Measurements from ENCODE around the gene PTBP1.
"Not testable (repeated sequence)": the region's sequence is repeated elsewhere in the genome, so short reads cannot be mapped to it uniquely, and the experiment has no call there.

The PTBP1 gene

DNA sequence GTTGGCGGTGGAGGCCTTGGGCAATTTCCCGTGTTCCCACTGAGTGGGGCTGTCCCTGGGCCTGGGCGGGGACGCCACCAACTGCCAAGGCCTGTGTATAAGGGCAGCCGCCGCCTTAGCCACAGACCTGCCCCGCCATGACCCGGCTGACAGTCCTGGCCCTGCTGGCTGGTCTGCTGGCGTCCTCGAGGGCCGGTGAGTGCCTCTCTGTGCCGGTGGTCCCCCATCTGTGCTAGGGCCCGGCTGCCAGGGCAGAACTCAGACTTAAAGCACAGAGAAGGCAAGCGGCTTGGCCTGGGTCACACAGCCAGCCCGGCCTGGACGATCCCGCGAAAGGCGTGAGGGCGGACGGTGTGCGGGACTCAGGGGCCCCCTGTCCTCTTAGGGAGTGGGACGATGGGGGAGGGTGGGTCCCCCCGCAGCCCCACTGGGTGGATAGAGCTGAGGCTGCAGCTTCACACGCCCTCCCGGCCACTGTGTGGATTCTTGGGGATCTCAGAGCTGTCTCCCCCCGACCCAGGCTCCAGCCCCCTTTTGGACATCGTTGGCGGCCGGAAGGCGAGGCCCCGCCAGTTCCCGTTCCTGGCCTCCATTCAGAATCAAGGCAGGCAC, 30.6 kb downstream of the PTBP1 start, which contains the start of gene AZU1:
Gene AZU1 (plus strand): TSS at position 128 of the 612 bp plus-strand sequence. CDS start 10 bp downstream, at position 138.
- DNase-seq (ENCODE audit: low read depth), result no peak

DNA sequence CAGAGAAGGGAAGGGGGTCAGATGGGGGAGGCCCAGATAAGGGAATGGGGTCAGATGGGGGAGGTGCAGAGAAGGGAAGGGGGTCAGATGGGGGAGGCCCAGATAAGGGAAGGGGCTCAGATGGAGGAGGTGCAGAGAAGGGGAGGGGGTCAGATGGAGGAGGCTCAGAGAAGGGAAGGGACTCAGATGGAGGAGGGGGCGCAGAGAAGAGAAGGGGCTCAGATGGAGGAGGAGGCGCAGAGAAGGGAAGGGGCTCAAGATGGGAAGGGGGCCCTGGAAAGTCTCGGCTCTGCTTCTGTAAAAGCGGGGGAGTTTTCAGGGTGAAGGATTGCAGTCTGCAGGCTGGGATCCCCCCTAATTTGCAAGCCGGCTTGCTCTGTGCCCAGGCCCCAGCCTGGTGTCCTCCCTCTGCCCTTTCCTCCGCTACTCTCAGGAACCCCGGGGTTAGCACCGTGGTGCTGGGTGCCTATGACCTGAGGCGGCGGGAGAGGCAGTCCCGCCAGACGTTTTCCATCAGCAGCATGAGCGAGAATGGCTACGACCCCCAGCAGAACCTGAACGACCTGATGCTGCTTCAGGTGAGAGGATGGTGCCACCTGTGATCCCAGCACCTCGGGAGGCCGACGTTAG, 32.0 kb downstream of the PTBP1 start:
- no peak for DNase-seq (ENCODE audit: low read depth)

- DNase-seq (ENCODE audit: low read depth), result no peak
These were observed 34.4 kb downstream of the PTBP1 start for GRCh38 chr19:831407-832369.

DNA sequence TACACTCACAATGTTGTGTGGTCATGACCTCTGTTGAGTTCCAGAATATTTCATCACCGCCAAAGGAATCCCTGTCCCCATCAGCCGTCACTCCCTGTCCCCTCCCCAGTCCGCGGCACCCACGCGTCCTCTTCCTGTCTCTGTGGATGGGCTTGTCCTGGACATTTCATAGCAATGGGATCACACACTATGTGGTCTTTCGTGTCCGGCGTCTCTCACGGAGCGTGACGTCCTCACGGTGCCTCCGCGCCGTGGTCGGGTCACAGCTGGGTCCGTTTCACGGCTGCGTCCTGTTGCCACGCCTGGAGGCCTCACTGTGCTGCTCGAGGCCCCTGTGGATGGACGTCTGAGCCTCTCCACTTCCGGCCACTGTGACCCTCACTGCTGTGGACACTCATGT, 37.0 kb downstream of the PTBP1 start:
- DNase-seq (ENCODE audit: low read depth), result no peak

DNA sequence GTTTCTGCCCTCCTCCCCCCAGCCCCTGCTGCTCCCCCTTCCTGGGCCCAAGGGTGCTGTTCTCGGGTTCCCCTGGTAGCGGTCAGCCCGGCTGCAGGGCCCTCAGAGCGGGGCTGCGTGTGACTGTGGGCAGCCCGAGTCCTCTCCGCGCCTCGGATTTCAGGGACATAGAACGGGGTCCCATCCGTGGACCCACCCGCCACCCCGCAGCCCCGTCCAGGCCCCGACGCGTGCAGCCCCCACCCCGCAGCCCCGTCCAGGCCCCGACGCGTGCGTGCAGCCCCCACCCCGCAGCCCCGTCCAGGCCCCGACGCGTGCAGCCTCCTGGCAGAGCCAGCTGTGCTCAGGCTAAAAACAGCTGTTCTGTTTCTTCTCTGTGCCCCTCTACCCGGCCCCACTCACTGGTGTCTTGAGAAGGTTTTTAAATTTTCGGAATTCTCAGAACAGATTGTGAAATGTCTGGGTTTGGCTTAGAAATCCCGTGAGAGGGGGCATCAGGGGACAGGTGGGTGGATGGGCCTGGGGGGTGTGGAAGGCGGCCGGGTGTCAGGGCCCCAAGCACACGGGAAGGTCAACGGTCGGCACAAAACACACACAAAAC, 38.1 kb downstream of the PTBP1 start:
- DNase-seq (ENCODE audit: low read depth), result no peak

GRCh38 chr19:840519-841206, 43.4 kb downstream of the PTBP1 start, which contains the start of gene PRTN3:
Gene PRTN3 (plus strand): TSS chr19:840999. CDS start chr19:841009, 10 bp downstream.
- no peak for DNase-seq (ENCODE audit: low read depth)

DNA sequence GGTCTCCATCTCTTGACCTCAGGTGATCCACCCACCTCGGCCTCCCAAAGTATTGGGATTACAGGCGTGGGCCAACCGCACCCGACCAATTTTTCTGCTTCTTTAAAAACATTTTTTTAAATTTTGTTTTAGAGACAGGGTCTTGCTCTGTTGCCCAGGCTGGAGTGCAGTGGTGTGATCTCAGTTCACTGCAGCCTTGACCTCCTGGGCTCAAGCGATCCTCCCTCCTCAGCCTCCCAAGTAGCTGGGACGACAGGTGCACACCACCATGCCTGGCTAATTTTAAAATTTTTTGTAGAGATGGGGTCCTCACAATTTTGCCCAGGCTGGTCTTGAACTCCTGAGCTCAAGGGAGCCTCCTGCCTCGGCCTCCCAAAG, 45.5 kb downstream of the PTBP1 start:
- DNase-seq (ENCODE audit: low read depth), result not testable (repeated sequence)

GRCh38 chr19:843180-843835, 46.1 kb downstream of the PTBP1 start:
- no peak for DNase-seq (ENCODE audit: low read depth)

- DNase-seq (ENCODE audit: low read depth), result no peak
These were observed 46.7 kb downstream of the PTBP1 start for GRCh38 chr19:843836-844545.

DNA sequence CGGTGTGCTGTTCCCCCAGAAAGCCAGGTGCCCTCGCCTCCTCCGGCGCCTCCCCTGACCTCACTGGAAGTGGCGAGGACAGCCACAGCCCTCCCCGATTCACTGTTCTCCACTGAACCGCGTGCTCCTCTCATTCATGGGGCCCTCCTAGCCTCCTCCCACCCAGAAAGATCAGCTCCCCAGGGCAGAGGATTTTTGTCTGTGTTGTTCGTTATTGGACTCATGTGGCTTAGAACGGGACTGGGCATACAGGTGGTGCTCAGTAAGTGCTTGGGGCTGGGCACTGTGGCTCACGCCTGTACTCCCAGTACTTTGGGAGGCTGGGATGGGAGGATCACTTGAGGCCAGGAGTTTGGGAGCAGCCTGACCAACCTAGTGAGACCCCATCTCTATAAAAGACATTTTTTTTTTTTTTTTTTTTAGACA, 47.3 kb downstream of the PTBP1 start:
- DNase-seq (ENCODE audit: low read depth), result no peak

DNA sequence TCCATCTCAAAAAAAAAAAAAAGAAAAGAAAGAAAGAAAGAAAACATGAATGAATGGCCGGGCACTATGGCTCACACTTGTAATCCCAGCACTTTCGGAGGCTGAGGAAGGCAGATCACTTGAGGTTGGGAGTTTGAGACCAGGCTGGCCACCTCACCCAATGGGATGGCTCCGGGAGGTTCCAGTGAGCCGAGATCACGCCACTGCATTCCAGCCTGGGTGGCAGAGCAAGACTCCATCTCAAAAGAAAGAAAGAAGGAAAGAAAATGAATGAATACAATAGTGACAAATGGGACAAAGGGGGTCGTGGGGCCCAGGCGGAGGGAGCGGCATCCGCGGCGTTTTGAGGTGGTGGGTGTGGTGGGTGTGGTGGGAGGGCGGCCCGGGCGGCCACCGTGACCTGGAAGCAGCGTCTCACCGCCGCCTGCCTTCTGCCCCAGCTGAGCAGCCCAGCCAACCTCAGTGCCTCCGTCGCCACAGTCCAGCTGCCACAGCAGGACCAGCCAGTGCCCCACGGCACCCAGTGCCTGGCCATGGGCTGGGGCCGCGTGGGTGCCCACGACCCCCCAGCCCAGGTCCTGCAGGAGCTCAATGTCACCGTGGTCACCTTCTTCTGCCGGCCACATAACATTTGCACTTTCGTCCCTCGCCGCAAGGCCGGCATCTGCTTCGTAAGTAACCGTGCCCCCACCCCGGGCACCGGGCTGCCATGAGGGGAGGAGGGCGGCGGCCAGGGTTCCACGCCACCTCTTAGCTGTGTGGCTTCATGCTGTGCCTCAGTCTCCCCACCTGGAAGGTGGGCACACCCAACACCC, 48.7 kb downstream of the PTBP1 start:
- DNase-seq (ENCODE audit: low read depth), result no peak

GRCh38 chr19:848386-848921, 51.2 kb downstream of the PTBP1 start:
- no peak for DNase-seq (ENCODE audit: low read depth)

DNA sequence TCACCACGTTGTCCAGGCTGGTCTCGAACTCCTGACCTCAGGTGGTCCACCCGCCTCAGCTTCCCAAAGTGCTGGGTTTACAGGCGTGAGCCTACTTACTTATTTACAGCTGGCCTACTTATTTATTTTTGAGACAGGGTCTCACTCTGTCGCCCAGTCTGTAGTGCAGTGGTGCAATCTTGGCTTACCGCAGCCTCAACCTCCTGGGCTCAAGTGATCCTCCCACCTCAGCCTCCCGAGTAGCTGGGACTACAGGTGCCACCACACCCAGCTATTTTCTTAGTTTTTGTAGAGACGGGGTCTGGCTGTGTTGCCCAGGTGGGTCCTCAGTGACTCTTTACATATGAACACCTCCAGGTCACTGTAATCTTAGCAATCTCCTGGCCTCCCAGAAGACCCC, 51.9 kb downstream of the PTBP1 start:
- not testable (repeated sequence) for DNase-seq (ENCODE audit: low read depth)

DNA sequence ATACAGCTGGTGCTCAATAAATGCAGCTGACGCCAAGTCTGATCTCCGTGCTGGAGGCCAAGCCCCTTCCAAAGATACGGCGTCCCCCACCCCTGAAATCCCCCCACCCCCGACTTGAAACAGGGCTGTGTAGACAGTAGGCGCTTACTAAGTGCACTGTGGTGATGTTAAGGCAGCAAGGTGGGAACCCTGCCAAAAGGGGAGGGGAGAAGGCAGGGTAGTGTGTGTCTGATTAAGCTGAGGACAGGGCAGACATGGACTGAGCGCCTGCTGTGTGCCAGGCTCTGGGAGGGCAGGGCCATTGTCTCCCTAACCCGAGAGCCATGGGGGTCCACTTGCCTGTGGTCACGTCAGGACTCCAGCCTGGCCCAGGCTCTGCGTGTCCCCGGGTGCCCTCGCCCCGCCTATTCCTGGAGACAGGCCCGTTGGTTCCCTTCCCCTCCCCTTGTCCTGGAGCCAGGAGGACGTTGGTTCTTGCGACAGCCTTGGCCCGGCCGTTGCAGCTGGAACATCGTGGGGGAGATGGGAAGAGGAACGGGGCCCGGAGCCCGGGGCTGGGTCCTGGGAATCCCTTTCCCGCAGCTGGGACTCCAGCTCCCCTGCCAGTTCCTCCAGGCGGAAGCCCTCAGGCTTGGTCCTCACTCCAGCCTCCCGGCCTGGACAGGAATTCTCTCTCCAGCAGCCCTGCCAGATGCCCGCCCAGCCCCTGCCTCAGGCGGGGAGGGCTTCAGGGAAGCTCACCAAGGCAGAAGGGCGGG, 53.1 kb downstream of the PTBP1 start:
- DNase-seq (ENCODE audit: low read depth), result no peak

DNA sequence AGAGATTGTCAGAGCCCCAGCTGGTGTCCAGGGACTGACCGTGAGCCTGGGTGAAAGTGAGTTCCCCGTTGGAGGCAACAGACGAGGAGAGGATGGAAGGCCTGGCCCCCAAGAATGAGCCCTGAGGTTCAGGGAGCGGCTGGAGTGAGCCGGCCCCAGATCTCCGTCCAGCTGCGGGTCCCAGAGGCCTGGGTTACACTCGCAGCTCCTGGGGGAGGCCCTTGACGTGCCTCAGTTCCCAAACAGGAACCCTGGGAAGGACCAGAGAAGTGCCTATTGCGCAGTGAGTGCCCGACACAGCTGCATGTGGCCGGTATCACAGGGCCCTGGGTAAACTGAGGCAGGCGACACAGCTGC, 53.7 kb downstream of the PTBP1 start:
- no peak for DNase-seq (ENCODE audit: low read depth)

- DNase-seq (ENCODE audit: low read depth), result no peak
These were observed 55.1 kb downstream of the PTBP1 start, which contains the start of gene ELANE for GRCh38 chr19:852136-853013. Gene ELANE (plus strand): TSS chr19:852303. CDS start chr19:852329, 26 bp downstream.

GRCh38 chr19:853014-853585, 55.8 kb downstream of the PTBP1 start:
- no peak for DNase-seq (ENCODE audit: low read depth)

Measured in T follicular helper cell (primary cell).